GM12892 (cell line): ENCODE results near the gene PERCC1.

Experiments used
- POLR2A ChIP-seq: IDR thresholded peaks from 2 replicates; pipeline ENCODE4 v1.6.1; 2011; ENCODE audit warnings: low read depth, low read length, control low read depth
- TAF1 ChIP-seq: IDR thresholded peaks from 2 replicates; pipeline ENCODE4 v1.6.1; 2011; ENCODE audit warnings: low read depth, mild to moderate bottlenecking, control low read depth, low read length, borderline replicate concordance

GRCh38 chr16:1433756-1434155 is 2.9 kb downstream of the PERCC1 start:
- TF ChIP-seq POLR2A (no peak), TAF1 (no peak)
